Transverse colon (tissue), 4 donors: ENCODE data around the gene KCNH1.

Source experiments
- EP300 ChIP-seq: sonication (generic); formaldehyde crosslinking; IDR thresholded peaks from one replicate; pipeline ENCODE4 v1.6.1; 2017; ENCODE audit warnings: antibody characterized with exemption, low read depth
- POLR2A ChIP-seq: fragments of 450-650 bp; IDR thresholded peaks from one replicate; pipeline ENCODE4 v1.6.1; 2016; ENCODE audit warnings: antibody characterized with exemption, mild to moderate bottlenecking, moderate library complexity
- POLR2AphosphoS5 ChIP-seq, 3 donors: sonication (generic); formaldehyde crosslinking; IDR thresholded peaks; one replicate each; pipeline ENCODE4 v1.6.1; 2016; ENCODE audit warnings: antibody characterized with exemption in 3 of 3
- TF ChIP-seq, protein P1 (sequence below), 5 experiments: fragments of 200-600 bp in 3 of 5; fragments of 450-650 bp in 2 of 5; sonication (generic) in 3 of 5; IDR thresholded peaks; 1 replicate in 2 of 5; 2 replicates in 3 of 5; pipeline ENCODE4 v1.5.1; 2016 to 2017; ENCODE audit warnings: antibody characterized with exemption in 5 of 5, inconsistent platforms in 3 of 5, mild to moderate bottlenecking in 2 of 5, moderate library complexity in 1 of 5

- TF ChIP-seq POLR2A (no peak), POLR2AphosphoS5 (IDR thresholded peaks at IDR 0.05) (no peak), EP300 (no peak)
- TF ChIP-seq, protein P1, sequence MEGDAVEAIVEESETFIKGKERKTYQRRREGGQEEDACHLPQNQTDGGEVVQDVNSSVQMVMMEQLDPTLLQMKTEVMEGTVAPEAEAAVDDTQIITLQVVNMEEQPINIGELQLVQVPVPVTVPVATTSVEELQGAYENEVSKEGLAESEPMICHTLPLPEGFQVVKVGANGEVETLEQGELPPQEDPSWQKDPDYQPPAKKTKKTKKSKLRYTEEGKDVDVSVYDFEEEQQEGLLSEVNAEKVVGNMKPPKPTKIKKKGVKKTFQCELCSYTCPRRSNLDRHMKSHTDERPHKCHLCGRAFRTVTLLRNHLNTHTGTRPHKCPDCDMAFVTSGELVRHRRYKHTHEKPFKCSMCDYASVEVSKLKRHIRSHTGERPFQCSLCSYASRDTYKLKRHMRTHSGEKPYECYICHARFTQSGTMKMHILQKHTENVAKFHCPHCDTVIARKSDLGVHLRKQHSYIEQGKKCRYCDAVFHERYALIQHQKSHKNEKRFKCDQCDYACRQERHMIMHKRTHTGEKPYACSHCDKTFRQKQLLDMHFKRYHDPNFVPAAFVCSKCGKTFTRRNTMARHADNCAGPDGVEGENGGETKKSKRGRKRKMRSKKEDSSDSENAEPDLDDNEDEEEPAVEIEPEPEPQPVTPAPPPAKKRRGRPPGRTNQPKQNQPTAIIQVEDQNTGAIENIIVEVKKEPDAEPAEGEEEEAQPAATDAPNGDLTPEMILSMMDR (IDR thresholded peaks at IDR 0.05): no peak
These were observed 442.8 kb downstream of the KCNH1 start for GRCh38 chr1:210691039-210691610.
